ENCODE results near the gene DERA.

- TF ChIP-seq EZH2 (IDR thresholded peaks at IDR 0.05; ENCODE audit: low read depth) (no peak), CTCF (conservative IDR thresholded peaks at IDR 0.05) (no peak)
These were observed 24.6 kb upstream of the DERA start for GRCh38 chr12:15886372-15887042.
